Fibroblast of skin of left biceps (primary cell): Measurements from ENCODE around the gene PRR30.
"Not testable (repeated sequence)": the region's sequence is repeated elsewhere in the genome, so short reads cannot be mapped to it uniquely, and the experiment has no call there.

Experiments used
- DNase-seq, 2 experiments: peaks; one replicate each; pipeline ENCODE4 v3.0.0-alpha.2; 2013; ENCODE audit warnings: low read depth in 2 of 2

PRR30 gene

DNA sequence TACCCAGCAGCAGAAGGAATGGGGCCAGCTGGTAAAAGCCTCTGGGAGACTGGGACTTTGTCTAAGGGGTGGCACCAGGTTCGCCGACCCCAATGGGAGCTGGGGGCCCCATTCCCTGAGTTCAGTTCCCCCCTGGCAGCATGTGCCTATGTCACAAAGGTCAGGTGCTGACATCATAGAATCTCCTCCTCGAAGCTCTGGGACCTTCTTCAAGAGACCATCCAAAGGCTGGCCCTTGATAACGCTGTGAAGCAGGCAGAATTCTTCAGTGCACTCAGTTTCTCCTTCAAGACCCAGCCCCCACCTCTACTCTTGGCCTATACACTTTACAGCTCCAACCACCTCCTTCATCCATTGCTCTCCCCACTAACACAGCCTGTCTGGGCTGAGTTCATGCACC, at the start of gene PRR30:
Gene PRR30 (minus strand): TSS at position 101 of the 400 bp plus-strand sequence. CDS start 1,081 bp downstream, outside the sequence.
- no peak for DNase-seq

DNA sequence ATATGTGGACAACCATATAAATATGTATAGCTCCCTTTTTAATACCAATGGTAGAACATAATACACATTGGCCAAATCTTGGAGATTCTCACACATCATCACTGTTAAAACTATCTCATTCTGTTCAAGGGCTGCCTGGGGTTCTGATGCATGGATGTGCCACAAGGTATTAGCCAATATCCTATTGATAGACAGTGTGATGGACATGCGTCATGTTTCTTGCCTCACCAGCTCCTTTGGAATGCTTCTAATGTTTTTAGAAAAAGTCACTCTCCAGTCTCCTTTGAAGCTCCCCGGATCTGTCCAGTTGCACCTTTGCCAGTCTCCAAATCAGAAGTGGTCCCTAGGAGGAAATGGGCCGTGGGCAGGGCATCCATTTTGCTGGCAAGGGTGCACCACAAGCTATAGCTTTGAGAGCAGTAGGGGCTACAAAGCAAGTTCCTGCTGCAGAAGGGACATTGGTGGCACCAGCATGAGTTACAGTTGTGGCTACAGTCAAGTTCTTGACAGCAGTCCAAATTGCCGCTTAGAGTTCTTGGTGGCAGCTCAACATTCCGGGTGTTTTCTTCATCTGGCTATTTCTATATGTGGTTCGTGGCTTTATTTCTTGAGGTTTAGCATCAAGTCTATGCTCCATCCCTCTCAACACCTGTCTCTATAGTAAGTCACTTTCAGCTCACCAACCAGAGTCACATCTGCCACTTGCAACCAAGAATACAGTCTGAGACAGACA, 47.6 kb upstream of the PRR30 start:
- DNase-seq: no peak

DNA sequence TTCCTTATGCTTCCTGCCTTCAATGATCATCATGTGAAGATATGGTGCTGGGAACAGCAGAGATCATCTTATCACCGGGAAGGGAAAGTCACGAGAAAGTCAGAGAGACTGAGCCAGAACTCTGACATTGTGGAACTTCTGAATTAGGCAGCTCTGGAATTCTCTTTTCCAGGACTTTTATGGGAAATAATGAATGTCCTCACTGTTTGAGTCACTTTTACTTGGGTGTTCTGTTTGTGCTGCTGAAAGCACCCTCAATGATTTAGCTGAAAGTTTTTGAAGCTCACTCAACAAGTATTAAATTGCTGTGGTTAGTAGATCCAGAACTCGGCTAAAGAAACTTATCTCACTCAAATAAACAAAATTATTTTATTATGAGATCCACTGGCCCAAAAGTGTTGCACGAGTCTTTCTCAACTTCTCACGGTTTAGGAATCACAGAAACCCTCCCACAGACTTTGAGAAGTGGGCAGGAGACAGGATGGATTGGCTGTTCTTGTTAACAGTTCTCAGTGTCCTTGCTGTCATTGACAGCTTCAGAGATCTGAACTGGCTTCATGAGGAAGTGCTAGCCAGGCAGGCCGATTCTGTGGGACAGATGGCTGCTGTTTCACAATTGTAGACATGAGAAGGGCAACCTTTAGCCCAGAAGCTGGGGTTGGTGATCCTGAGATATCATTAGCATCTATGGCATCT, 46.3 kb upstream of the PRR30 start:
- DNase-seq: peak; percentile 60 to 68

DNA sequence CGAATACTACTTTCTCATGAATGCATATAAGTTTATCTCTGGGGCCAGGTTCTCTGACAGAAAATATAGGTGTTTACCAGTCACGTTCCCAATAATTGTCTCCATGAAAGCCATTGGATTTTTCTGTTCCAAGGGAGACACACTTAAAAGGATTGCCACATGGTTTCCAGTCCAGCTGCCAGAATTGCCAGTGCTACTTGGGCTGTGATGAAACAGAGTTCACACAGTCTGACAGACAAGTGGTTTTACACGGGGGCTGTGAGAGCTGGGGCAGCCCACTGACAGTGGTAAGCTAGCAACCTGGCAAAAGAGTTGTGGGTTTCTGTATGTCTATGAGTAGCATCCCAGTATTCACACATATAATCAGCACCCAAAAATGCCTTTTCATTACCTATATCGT, 44.9 kb upstream of the PRR30 start:
- DNase-seq: no peak

DNA sequence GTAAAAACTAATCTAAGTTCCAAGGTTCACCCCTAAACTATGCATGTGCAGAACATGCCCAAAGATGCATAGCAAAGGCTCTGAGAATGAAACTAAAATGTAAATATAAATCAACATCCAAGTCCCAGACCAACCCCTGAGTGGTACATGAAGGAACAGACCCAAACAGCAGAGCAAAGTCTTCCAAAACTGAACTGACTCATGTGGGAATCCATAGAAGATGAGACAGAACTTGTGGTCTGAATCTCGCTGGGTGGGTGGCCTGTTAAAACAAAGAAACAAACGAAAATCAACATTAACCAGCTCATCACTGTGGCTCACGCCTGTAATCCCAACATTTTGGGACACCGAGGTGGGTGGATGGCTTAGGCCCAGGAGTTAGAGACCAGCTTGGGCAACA, 43.1 kb upstream of the PRR30 start:
- peak in 1 of 2 experiments; percentile 40 for DNase-seq

DNA sequence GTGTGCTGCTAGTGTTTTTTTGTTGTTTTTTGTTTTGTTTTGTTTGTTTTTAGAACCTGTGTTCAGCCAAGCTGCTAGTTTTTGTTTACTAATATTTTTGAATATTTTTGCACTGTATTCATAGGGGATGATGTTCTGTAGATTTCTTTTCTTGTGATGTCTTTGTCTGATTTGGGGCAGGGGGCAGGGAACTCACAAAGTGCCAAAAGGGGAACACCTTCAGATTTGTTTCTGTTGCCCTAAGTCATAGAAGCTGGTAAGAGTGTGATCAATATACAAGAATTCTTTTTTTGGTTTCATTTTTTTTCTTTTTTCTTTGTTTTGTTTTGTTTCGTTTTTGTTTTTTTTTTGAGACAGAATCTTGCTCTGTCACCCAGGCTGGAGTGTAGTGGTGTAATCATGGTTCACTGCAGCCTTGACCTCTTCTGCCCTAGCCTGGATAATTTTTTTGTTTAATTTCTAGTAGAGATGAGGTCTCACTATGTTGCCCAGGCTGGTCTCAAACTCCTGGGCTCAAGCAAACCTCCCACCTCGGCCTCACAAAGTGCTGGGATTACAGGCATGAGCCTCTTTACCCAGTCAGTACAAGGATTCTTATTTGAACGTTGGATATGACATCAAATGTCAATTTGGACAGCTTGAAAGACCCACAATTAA, 40.3 kb upstream of the PRR30 start:
- no peak for DNase-seq

DNA sequence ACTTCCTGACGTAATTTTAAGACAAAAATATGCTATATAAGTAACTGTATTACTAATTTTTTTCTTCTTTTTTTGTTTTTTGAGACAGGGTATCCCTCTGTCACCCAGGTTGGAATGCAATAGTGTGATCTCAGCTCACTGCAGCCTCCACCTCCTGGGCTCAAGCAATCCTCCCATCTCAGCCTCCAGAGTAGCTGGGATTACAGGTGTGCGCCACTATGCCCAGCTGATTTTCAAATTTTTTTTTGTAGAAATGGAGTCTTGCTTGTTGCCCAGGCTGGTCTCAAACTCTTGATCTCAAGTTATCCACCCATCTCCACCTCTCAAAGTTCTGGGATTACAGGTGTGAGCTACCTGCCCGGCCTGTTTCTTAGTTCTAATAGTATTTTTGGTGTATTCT, 39.3 kb upstream of the PRR30 start:
- no peak for DNase-seq

DNA sequence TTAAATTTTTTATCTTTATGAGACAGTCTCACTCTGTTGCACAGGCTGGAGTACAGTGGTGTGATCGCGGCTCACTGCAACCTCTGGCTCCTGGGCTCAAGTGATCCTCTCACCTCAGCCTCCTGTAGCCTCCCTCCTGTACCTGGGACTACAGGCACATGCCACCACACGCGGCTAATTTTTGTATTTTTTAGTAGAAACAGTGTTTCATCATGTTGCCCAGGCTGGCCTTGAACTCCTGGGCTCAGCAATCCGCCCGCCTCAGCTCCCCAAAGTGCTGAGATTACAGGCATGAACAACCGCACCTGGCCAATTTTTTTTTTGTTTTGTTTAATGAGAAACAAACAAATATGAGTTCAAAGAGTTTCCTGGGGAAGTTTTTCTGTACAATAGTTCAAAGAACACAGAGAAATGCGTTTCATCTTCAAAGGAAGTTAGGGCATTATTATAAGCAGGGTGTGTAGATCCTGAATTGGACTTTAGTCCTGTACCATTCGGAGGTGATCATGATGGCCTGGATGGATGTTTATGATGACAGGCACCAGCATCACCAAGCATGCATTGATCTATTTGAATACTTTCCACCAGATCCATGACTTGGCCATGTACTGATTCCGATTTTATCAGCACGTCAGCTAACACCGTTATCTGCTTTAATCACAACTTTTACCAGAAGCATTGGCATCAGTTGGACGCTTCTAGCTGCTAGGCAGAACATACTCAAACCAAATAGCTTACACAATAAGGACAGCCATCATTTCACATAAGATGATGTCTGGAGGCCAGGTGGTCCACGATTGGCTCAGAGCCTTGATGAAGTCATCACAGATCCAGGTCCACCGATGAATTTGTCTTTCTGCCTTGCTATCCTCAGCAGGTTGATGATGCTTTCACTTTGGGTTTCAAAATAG, 38.5 kb upstream of the PRR30 start:
- DNase-seq: no peak

DNA sequence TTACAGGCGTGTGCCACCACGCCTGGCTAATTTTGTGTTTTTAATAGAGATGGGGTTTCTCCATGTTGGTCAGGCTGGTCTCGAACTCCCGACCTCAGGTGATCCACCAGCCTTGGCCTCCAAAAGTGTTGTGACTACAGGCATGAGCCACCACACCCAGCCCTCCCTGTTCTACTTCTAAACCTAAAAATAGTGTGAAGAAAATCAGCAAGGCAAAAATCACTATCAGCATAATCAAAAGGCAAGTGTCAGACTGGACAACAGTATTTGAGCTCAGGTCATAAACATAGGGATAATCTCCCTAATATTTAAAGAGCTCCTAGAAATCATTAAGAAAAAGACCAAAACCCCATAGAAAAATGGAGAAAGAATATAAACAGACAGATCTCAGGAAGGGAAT, 36.6 kb upstream of the PRR30 start:
- not testable (repeated sequence) for DNase-seq

DNA sequence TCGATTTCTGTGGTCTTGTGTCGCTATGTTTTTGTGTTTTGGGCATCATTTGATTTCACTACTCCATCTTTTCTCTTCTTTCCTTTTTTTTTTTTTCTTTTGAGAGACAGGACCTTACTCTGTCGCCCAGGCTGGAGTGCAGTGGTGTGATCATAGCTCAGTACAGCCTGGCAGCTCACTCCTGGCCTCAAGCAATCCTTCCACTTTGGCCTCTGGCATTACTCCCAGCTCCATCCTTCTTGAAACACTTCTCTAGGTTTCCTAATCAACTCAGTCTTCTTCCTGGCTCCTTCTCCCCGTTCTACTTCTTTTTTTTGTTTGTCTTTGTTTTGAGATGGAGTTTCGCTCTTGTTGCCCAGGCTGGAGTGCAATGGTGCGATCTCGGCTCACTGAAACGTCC, 36.1 kb upstream of the PRR30 start:
- no peak for DNase-seq

DNA sequence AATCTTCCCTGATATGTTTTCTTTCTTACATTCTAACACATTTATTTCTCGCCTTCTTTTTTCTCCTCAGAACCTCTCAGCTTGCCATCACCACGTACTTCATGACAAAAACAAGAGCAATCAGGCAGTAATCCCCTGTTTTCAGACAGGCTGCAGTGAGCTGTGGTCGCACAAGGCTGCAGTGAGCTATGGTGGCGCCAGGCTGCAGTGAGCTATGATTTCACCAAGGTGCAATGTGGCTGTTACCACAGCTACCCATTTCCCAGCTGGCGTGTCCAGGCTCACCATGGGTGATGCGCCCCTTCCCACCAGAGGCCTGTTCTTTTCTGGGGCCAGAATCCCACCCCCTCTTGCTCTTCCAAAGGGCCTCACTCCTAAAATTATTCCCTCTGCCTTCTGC, 35.4 kb upstream of the PRR30 start:
- no peak for DNase-seq

DNA sequence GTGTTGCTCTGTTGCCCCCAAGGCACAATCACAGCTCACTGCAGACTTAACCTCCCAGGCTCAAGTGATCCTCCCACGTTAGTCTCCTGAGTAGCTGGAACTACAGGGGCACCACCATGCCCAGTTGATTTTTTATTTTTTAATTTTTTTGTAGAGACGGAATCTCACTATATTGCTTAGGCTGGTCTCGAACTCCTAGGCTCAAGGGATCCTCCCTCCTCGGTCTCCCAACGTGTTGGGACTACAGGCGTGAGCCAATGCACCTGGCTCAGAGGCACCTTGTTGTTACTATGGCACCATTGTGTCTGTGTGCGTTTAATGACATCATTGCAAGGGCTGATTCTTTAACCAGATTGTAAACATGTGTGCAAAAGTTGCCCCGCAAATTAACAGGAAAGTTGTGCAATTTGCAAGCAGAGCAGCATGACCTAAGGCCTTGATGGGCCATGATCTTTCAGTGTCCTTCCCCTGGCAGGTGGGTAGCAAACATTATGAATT, 32.2 kb upstream of the PRR30 start:
- no peak for DNase-seq

DNA sequence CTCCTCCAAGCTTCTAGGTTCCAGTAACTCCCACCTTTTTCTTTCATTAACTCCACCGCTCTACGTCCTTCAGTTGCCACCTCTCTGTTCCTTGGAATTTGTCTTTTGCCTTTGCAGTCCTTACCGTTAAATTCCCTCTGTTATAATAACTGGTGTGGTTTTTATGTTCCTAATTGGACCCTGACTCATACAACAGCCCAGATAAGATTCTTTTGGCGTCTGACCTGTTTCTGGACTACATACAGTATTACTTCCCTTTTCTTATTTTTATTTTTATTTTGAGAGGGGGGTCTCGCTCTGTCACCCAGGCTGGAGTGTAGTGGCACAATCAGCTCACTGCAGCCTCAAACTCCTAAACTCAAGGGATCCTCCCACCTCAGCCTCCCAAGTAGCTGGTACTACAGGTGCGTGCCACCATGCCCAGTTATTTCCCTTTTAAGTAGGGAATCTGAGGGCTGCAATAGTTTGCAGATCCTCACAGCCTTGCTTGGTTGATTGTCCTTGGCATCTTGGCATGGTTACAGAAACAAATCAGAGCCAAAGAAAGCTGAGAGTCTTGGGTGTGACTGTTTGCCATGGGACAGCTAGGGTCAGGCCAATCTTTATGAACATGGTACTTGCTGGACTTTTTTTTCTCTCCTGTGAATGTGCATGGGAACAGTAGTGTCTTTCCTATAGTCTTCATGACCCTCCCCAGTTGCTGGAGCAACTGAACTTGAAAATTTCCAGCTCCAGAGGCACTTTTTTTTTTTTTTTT, 31.5 kb upstream of the PRR30 start:
- DNase-seq: no peak

DNA sequence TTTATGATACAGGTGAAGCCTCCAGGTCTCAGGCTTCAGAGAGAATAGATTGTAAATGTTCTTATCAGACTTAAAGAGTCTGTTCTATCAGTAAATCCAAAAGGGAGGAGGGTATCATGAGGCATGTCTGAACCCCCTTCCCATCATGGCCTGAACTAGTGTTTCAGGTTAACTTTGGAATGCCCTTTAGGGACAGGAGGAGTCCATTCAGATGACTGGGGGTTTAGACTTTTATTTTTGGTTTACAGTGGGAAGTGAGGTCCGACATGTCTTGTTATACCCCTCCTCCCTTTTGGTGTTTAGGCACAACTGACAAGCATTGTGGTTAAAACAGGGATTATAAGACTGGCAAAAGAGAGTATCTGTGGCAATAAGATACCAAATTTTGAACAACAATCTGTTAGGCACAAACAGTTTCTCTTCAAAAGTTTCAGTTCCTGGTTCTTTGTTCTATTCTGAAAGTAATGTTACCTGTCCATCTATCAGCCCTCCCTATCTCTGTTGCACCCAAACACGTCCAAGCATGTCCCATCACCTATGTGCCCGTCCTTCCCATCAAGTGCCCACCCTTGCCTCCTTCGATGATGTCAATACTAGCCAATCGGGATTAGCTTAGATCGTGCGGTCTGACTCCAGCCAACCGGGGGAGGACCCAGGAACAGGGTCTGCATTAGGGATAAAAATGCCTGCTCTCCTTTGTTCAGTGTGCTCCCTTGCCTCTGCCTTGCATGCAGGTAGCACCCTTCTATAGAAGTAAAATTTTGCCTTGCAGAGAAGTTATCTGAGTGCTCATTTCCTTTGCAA, 26.0 kb upstream of the PRR30 start:
- DNase-seq: no peak

DNA sequence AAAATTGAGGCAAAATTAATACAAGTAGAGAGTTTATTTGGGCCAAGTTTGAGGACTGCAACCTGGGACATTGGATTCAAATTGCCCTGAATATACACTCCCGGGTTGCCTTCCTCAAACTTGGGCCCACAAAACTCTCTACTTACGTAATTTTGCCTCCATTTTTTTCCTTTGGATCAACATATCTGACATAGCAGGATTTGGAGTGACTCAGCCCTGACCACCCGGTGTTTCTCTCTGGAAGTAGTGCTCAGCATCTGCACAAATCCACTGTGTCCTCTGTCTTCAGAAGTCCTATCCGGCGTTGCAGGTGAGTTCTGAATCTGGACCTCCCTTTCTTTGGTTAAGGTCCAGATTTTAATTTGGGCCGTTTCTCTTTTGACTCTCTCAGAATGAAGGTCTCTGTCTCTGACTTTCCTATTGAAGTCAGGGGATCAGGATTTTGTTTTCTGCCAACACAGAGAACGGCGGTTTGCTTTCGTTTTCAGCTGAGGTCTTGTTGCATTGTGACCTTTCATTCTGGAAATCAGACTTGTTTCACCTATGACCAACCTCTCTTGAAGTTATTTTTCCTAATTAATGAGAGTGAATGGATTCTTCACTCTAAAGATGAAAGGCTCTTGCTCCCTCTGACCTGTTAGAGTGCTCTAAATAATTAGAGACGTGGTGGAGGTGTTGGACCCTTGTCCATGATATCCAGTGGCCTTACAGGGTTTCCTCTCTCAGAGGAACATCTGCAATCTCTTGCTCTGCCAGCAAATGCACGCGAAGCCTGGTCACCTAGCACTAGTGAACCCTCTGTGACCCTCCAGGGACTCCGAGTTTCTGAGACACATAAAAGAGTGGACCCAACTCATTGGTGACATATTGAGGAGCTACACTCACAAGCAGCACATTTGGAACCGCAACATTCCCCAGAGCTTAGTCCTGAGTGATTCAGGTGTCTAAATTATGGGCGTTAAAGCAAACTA, 23.2 kb upstream of the PRR30 start:
- no peak for DNase-seq

DNA sequence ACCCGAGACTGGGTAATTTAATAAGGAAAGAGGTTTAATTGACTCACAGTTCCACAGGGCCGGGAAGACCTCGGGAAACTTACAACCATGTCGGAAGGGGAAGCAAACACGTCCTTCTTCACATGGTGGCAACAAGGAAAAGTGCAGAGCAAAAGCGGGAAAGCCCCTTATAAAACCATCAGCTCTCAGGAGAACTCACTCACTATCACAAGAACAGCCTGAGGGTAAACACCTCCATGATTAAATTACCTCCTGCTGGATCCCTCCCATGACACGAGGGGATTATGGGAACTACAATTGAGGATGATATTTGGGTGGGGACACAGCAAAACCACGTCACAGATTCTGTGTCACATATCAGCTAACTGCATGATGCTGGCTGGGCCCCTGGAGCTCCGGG, 21.0 kb upstream of the PRR30 start:
- DNase-seq: no peak

DNA sequence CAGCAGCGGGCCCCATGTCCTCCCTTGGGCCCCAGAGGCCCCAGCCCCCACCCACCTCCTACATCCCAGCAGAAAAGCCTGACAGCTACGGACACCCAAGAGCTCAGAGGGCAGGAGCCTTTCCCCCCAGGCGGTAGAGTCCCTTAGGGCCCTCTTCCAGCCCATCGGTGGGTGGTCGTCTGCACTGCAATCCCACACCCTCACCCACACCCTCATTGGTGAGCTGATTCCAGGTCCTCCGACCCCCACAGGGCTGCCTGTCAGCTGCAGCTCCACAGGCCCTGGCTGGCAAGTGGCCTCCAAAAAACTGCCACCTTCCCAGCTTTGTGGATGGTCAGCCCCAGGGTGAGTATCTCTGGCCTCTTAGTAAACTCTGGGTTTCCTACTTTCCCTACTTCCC, 20.1 kb upstream of the PRR30 start:
- DNase-seq: no peak

DNA sequence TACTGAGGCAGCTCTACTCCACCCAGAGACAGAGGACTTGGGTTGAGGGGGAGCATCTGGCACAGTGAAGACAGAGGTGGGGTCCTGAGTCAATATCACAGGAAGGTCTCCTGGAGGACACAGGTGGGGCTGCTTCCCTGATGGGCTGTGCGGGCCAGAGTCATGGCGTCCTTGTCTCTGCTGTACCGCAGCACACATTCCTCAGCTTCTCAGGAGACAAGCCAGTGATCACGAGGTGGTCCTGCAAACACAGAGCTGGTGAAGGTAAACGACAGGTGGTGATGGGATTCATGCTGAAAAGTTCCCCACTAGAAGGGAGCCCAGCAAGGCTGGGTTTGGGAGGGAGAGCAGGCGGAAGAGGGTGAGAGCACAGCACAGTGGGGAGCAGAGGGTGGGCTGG, 19.3 kb upstream of the PRR30 start:
- DNase-seq: no peak

DNA sequence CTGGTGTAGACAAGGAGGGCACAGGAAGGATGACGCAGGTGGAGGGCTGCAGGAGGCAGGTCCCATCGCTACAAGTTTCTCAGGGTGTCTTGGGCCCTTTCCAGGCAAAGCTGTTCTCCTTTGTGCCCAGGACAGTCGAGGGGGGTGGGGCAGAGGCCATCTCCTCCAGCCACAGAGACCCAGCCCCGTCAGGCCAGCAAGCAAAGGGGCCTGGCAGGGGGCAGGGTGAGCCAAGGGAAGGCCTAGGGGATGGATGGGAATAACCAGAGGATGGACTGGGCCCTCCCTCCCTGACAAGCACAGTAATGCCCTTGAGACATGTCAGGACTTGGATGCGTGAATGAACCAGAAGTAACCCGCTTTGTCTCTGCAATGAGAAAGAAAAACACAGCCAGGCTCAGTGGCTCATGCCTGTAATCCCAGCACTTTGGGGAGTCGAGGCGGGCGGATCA, 15.9 kb upstream of the PRR30 start:
- no peak for DNase-seq
